A673 (cell line): ENCODE results near the gene UBE2J1.

Experiments used
- CTCF ChIP-seq: fragments of 300-800, 200-600 bp; sonication (generic); conservative IDR thresholded peaks from 2 replicates; pipeline ENCODE4 v1.5.1; 2017; ENCODE audit warnings: low read depth, mild to moderate bottlenecking, antibody characterized with exemption, low read length, moderate library complexity, mixed read lengths
- EZH2 ChIP-seq: fragments of 200-600 bp; sonication (generic); IDR thresholded peaks from 2 replicates; pipeline ENCODE4 v1.6.1; 2017; ENCODE audit warnings: borderline replicate concordance, low read depth, mild to moderate bottlenecking, mixed read lengths, antibody characterized with exemption, low read length; ENCODE audit not compliant: poor library complexity, severe bottlenecking

- TF ChIP-seq CTCF, result peak; percentile 47; the same call in 1 of the 2 replicates
- TF ChIP-seq EZH2, result no peak
Observed at GRCh38 chr6:89299466-89299850, 53.1 kb downstream of the UBE2J1 start.
